PFSK-1 (cell line): ENCODE data around the gene SYTL3.

Source experiments
- FOXP2 ChIP-seq: optimal IDR thresholded peaks from 2 replicates; pipeline ENCODE3; 2011; ENCODE audit warnings: borderline replicate concordance, control low read depth, inconsistent platforms; ENCODE audit not compliant: insufficient read depth; ENCODE audit errors: extremely low read length, extremely low read depth
- POLR2AphosphoS5 ChIP-seq: IDR thresholded peaks from 2 replicates; pipeline ENCODE4 v1.6.1; 2012; ENCODE audit warnings: low read depth, mild to moderate bottlenecking, control low read depth, low read length, moderate library complexity
- SIN3A ChIP-seq: IDR thresholded peaks from 2 replicates; pipeline ENCODE4 v1.6.1; 2012; ENCODE audit warnings: mild to moderate bottlenecking, low read length, moderate library complexity, borderline replicate concordance; ENCODE audit not compliant: insufficient read depth
- TAF1 ChIP-seq: IDR thresholded peaks from 2 replicates; pipeline ENCODE4 v1.6.1; 2012; ENCODE audit warnings: low read length, control low read depth, borderline replicate concordance; ENCODE audit not compliant: insufficient read depth
- TF ChIP-seq, protein P1 (sequence below), 2 experiments: IDR thresholded peaks; 2 replicates each; pipeline versions ENCODE4 v1.6.1 to v1.8.0; 2011 to 2012; ENCODE audit warnings: low read depth in 2 of 2, low read length in 2 of 2, control low read depth in 1 of 2, inconsistent platforms in 1 of 2, mild to moderate bottlenecking in 1 of 2, moderate library complexity in 1 of 2; ENCODE audit not compliant: insufficient read depth in 1 of 2

Gene SYTL3

DNA sequence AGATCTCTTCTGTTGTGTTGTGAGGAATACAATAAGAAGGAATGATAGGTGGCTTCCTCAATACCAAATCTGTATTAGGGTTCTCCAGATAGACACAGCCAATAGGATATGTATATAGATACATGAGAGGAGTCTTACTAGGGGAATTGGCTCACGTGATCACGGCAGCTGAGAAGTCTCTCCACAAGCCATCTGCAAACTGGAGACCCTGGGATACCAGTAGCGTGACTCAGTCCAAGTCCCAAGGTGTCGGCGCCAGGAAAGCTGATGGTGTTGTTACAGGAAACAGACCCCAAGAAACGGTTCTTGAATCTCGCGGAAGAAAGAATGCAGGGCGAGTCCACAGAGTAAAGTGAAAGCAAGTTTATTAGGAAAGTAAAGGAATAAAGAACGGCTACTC lies 61.4 kb downstream of the SYTL3 start:
- TF ChIP-seq TAF1, result no peak
- no peak for TF ChIP-seq POLR2AphosphoS5
- TF ChIP-seq, protein P1, sequence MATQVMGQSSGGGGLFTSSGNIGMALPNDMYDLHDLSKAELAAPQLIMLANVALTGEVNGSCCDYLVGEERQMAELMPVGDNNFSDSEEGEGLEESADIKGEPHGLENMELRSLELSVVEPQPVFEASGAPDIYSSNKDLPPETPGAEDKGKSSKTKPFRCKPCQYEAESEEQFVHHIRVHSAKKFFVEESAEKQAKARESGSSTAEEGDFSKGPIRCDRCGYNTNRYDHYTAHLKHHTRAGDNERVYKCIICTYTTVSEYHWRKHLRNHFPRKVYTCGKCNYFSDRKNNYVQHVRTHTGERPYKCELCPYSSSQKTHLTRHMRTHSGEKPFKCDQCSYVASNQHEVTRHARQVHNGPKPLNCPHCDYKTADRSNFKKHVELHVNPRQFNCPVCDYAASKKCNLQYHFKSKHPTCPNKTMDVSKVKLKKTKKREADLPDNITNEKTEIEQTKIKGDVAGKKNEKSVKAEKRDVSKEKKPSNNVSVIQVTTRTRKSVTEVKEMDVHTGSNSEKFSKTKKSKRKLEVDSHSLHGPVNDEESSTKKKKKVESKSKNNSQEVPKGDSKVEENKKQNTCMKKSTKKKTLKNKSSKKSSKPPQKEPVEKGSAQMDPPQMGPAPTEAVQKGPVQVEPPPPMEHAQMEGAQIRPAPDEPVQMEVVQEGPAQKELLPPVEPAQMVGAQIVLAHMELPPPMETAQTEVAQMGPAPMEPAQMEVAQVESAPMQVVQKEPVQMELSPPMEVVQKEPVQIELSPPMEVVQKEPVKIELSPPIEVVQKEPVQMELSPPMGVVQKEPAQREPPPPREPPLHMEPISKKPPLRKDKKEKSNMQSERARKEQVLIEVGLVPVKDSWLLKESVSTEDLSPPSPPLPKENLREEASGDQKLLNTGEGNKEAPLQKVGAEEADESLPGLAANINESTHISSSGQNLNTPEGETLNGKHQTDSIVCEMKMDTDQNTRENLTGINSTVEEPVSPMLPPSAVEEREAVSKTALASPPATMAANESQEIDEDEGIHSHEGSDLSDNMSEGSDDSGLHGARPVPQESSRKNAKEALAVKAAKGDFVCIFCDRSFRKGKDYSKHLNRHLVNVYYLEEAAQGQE (IDR thresholded peaks at IDR 0.05; ENCODE audit: insufficient read depth in 1 of 2, low read depth in 2 of 2, low read length in 2 of 2), result no peak
- TF ChIP-seq FOXP2, result no peak
- TF ChIP-seq SIN3A, result no peak

DNA sequence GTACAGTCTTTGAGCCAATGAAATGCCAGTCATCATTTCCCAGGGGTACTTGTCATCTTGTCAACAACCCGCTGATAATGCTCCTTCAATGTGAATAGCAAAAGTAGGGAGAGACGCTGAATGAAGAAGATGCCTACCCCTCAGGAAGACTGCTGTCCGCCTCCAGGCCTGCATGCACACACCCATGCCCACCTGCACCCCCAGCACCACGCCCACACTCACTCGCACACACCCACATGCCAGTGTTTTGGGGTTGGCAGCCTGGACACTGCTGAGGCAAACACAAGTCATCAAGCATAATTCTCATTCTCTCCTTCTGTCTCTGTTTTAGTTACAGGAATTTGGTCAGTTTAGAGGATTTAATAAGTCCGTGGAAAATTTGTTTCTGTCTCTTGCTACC lies 63.6 kb downstream of the SYTL3 start:
- TF ChIP-seq POLR2AphosphoS5 (no peak), TAF1 (no peak)

DNA sequence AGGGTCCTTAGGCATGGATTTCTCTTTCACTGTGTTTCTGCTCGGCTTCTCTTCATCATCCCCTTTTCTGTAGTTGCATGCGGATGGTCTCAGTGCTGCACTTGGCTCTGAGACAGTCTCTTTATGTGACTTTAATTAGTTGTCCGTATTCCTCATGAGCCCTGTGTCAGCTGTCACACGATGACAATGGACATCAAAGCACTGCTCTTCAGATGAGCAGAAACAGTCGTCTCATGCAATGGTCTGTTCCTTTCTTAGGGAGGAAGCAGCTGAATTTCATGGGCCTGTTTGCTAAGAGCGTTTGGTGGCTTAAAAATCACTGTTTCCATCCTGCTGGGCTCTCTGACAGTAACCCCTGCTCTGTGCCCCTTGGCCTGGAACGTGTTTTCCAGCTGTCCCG lies 64.9 kb downstream of the SYTL3 start:
- TF ChIP-seq POLR2AphosphoS5, result no peak
- no peak for TF ChIP-seq TAF1
- TF ChIP-seq, protein P1 (IDR thresholded peaks at IDR 0.05; ENCODE audit: insufficient read depth in 1 of 2, low read depth in 2 of 2, low read length in 2 of 2), result no peak
- no peak for TF ChIP-seq SIN3A
- no peak for TF ChIP-seq FOXP2

DNA sequence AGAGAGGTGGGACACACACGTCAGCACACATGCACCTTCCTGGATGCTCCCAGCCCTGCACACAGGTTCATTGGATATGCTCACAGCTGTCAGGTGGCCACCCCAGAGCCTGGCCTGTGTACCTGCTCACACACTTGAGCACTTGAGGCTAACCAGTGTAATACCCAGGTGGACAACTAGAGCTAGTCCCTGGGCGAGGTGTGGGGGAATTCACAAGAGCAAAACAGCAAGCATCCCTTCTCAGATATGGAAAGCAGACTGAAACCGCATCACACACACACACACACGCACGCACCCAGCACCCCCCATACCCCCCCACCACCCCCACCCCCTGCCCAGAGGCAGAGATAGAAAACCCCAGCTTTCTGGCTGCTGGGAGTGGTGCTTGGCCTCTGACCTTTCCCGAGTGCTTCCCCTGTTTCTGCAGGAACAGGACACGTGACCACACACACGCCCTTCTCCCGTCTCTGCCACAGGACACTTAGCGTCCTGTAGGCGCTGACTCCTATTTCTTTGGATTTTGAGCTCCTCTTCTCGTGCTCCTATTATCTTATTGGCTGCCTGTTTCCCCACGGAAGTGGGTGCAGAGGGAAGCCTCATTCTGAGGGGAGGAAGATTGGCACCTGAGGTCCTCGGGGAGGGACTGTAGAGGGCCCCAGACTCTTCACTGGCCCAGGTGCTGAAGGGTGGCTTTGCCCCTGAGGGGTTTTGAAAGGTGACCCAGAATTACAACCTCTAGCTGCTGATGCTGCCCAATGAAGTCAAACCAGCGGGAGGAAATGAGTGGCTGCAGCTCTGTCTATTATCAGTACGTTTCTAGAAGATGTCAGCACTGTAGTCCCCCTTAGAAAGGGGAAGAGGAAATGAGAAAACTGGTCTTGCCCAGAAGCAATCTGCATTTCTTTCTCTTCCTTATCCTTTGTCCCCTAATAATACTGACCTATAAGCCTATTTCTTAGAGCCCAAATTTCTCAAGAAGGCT lies 65.8 kb downstream of the SYTL3 start:
- TF ChIP-seq, protein P1 (IDR thresholded peaks at IDR 0.05; ENCODE audit: insufficient read depth in 1 of 2, low read depth in 2 of 2, low read length in 2 of 2), result no peak
- TF ChIP-seq FOXP2 (no peak), POLR2AphosphoS5 (no peak), SIN3A (no peak), TAF1 (no peak)

DNA sequence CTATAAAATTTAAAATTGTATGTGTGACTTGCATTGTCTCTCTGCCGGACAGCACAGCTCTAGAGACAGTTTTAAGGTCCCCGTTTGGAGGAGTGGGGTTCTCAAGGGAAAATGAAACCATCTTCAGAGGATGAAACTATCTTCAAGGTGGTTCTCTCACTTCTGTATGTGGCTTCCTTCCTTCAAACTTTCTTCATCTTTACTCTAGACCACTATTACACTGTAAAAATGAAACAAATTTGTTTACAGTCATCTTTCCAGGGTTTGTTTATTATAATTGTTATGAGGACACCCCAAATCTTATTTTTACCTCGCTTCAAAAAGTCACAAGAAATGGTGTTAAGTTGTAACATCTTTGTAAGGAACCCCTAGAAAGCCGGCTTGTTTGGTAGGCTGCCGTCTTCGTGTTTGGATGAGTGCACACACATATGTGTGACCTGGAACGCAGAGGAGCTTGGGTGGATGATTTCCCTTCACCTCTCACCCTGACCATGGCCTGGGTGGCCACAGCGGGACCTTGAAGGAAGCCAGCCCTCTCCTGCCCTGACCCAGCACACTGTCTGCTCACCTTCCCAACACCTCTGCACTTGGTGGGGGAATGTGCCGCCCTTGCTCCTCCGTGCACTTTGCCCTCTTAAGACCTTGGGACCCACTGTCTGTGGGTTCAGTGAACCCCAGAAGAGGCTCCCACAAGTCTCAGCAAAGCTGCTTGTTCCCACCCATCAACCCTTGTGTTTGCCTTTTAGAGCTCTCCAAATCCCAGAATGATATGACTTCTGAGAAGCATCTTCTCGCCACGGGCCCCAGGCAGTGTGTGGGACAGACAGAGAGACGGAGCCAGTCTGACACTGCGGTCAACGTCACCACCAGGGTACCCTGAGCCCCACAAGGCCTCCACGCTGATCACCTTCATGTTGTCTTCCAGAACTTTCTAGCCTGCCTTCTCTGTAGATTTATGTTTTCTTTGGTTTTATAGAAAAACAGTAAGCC lies 67.8 kb downstream of the SYTL3 start:
- TF ChIP-seq TAF1 (no peak), SIN3A (no peak)
